Subcutaneous abdominal adipose tissue (tissue), 5 donors: ENCODE data around the gene TUBAL3.

ENCODE experiments used
- H3K27ac ChIP-seq: one replicate; pipeline ENCODE4 v1.7.0; 2013; ENCODE audit warnings: low read depth, mild to moderate bottlenecking, inconsistent platforms, low read length, moderate library complexity
- H3K27me3 ChIP-seq, 5 donors: one replicate each; pipeline ENCODE4 v1.7.0; 2013; ENCODE audit warnings: low read length in 5 of 5, inconsistent platforms in 1 of 5; ENCODE audit not compliant: control insufficient read depth in 5 of 5, insufficient read depth in 4 of 5
- H3K36me3 ChIP-seq, 5 donors: one replicate each; pipeline ENCODE4 v1.7.0; 2013; ENCODE audit warnings: low read length in 5 of 5; ENCODE audit not compliant: control insufficient read depth in 5 of 5, insufficient read depth in 5 of 5
- H3K4me1 ChIP-seq, 5 donors: one replicate each; pipeline ENCODE4 v1.7.0; 2013; ENCODE audit warnings: low read length in 5 of 5, mild to moderate bottlenecking in 3 of 5, moderate library complexity in 1 of 5; ENCODE audit not compliant: control insufficient read depth in 5 of 5, insufficient read depth in 5 of 5
- H3K4me3 ChIP-seq, 5 donors: one replicate each; pipeline ENCODE4 v1.7.0; 2013; ENCODE audit warnings: low read length in 5 of 5, low read depth in 1 of 5
- H3K9ac ChIP-seq, 5 donors: one replicate each; pipeline ENCODE4 v1.7.0; 2013; ENCODE audit warnings: low read length in 5 of 5, mild to moderate bottlenecking in 4 of 5, moderate library complexity in 3 of 5
- H3K9me3 ChIP-seq, 5 donors: one replicate each; pipeline ENCODE4 v1.7.0; 2013; ENCODE audit warnings: low read length in 5 of 5; ENCODE audit not compliant: control insufficient read depth in 5 of 5
- donor health status: healthy.
- donor health status: healthy.
- donor health status: healthy.
- donor health status: healthy.
- donor health status: healthy.

Gene TUBAL3

GRCh38 chr10:5406918-5407317 is 2.3 kb upstream of the TUBAL3 start:
- Histone ChIP-seq H3K36me3 (no peaks in the 10 kb centered on the region), H3K9ac (no peak overlapping the region), H3K27ac (no peak overlapping the region), H3K9me3 (peaks cover 0 to 9% (median 0%) of the 10 kb centered on the region in 5 donors), H3K4me1 (peaks cover 0 to 3% (median 1%) of the 10 kb centered on the region in 5 donors), H3K4me3 (no peak overlapping the region), H3K27me3 (no peaks in the 10 kb centered on the region)

DNA sequence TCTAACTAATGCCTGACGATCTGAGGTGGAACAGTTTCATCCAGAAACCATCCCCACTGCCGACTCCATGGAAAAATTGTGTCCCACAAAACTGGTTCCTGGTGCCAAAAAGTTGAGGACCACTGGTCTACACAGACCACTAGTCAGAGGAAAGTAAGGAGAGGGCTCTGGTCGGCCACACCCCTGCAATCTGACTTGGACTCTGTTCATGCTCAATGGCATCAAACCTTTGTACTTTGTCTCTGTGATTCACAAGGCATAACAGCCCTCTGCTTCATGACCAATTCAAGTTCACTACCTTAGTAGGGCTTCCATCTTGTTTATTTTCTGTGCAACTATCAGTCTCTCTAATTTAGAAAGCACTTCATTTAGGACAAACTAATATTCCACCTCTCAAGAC is 1.8 kb downstream of the TUBAL3 start:
- H3K27me3 ChIP-seq, result peaks cover 0 to 3% (median 0%) of the 10 kb centered on the region in 5 donors
- H3K9ac ChIP-seq, result no peak overlapping the region
- H3K36me3 ChIP-seq, result no peaks in the 10 kb centered on the region
- H3K4me3 ChIP-seq, result no peak overlapping the region
- no peaks in the 10 kb centered on the region for H3K4me1 ChIP-seq
- H3K9me3 ChIP-seq, result no peaks in the 10 kb centered on the region
- H3K27ac ChIP-seq, result no peak overlapping the region

DNA sequence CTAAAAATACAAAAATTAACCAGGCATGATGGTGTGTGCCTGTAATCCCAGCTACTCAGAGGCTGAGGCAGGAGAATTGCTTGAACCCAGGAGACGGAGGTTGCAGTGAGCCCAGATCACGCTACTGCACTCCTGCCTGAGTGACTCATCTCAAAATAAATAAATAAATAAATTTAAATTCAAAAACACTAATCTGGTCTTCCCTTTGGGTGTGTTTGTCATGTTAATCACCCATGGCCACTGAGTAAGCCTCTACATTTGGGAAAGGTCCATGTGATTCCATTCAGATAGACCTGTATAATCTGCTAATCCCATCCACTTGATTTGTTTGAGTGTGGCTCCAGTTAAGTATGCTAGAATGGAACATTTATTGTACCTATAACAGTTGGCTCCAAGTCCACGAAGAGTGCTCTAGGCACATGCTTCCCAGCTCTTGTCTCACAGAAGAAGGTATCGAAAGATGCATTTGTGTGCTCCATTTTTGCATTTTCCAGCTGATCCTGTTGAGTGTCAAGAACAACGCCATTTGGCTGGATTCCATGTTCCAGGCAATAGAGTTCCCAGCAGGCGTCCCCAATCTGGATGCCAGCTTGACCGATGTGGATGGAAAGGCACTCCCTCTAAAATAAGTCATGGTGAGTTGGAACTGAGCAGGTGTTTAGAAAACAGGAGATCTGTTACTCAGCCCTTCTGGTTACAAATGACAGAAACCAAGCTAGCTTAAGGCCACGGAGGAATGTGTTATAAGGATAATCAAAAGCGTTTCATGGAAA is 4.0 kb downstream of the TUBAL3 start:
- Histone ChIP-seq H3K27me3 (peaks cover 0 to 3% (median 0%) of the 10 kb centered on the region in 5 donors), H3K36me3 (no peaks in the 10 kb centered on the region), H3K4me3 (no peak overlapping the region), H3K4me1 (no peaks in the 10 kb centered on the region), H3K9ac (no peak overlapping the region), H3K27ac (no peak overlapping the region), H3K9me3 (no peaks in the 10 kb centered on the region)

DNA sequence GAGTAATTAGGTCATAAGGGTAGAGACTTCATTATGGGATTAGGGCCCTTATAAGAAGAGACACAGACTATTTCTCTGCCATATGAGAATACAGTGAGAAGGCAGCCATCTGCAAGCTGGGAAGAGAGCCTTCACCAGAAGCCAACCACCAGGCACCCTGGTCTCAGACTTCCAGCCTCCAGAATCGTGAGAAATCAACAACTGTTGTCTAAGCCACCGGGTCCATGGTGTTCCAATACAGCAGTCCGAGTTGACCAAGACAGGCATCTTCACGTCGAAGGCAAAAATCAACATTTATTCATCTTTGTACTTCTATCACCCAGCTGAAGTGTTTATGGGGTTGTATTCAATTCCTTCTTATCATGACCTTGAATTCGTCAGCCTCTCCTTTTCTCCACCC is 5.3 kb downstream of the TUBAL3 start:
- Histone ChIP-seq H3K4me1 (no peaks in the 10 kb centered on the region), H3K9me3 (no peaks in the 10 kb centered on the region), H3K36me3 (no peaks in the 10 kb centered on the region), H3K27me3 (peaks cover 0 to 3% (median 0%) of the 10 kb centered on the region in 5 donors), H3K27ac (no peak overlapping the region), H3K9ac (no peak overlapping the region), H3K4me3 (no peak overlapping the region)

DNA sequence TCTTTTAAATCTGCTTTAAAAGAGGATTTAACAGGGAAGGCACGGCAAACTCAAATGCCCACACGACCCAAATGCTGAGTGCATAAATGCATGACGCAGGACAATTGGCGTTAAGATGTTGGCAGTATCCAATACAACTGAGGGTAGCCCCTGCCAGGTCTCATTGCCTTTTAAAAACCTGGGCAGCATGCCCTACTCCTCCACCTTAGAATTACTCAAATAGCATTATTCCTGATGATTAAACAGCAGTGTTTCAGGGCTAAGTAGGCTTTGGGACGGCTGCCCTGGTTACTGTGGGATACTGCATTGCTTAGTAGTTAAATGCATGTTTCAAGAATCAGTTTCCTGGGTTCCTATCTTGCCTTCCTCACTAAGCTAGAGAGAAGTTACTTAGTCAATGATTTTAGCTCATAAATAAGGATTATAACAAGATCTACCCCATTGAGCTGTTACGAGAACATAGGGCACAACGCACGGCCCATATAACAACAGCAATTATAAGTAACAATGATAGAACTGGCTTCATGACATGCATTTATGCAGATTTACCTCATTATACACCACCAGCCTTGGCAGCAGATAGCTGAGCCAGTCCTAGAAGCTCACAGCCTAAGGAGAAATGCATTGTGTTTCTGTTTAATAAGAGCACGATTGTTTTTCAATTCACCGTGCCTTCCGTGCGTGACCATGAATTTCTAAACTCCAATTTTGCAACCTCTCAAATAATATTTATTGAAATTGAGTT is 7.9 kb downstream of the TUBAL3 start:
- peaks cover 0 to 3% (median 0%) of the 10 kb centered on the region in 5 donors for H3K27me3 ChIP-seq
- no peak overlapping the region for H3K4me3 ChIP-seq
- no peak overlapping the region for H3K27ac ChIP-seq
- H3K9ac ChIP-seq, result no peak overlapping the region
- H3K36me3 ChIP-seq, result no peaks in the 10 kb centered on the region
- no peaks in the 10 kb centered on the region for H3K4me1 ChIP-seq
- H3K9me3 ChIP-seq, result peaks cover under 1 to 10% (median 5%) of the 10 kb centered on the region in 5 donors

DNA sequence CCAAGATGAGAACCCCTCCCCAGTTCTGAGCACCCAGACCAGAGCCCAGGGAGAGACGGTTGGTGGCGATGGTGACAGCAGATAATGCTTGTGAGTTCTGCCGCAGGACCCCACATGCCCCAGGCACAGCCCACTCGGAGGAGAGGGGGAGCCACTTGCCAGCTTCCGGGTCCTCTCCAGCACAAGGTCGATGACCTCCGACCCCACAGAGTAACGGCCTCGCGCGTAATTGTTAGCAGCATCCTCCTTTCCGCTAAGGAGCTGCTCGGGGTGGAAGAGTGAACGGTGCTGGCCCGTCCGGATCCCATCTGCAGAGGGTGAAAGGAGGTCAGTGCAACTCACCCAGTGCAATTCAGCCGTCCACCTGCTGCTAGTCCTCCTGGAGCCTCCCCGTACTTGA is 9.5 kb downstream of the TUBAL3 start:
- no peaks in the 10 kb centered on the region for H3K36me3 ChIP-seq
- H3K27me3 ChIP-seq, result no peaks in the 10 kb centered on the region
- no peak overlapping the region for H3K4me3 ChIP-seq
- H3K4me1 ChIP-seq, result no peaks in the 10 kb centered on the region
- no peak overlapping the region for H3K9ac ChIP-seq
- peaks cover 5 to 24% (median 17%) of the 10 kb centered on the region in 5 donors for H3K9me3 ChIP-seq
- H3K27ac ChIP-seq, result no peak overlapping the region

- Histone ChIP-seq H3K27ac (no peak overlapping the region), H3K9me3 (peaks cover 7 to 37% (median 28%) of the 10 kb centered on the region in 5 donors), H3K27me3 (no peaks in the 10 kb centered on the region)
Observed at GRCh38 chr10:5393529-5393928, 11.1 kb downstream of the TUBAL3 start.

GRCh38 chr10:5391790-5392189 is 12.8 kb downstream of the TUBAL3 start:
- Histone ChIP-seq H3K4me1 (no peaks in the 10 kb centered on the region), H3K9me3 (peaks cover 7 to 39% (median 28%) of the 10 kb centered on the region in 5 donors), H3K36me3 (no peaks in the 10 kb centered on the region), H3K27ac (no peak overlapping the region), H3K4me3 (no peak overlapping the region), H3K27me3 (no peaks in the 10 kb centered on the region), H3K9ac (no peak overlapping the region)

More at GRCh38 chr10:5393529-5393928, 11.1 kb downstream of the TUBAL3 start:
- H3K9ac ChIP-seq, result no peak overlapping the region
- H3K4me1 ChIP-seq, result no peaks in the 10 kb centered on the region
- no peaks in the 10 kb centered on the region for H3K36me3 ChIP-seq
- no peak overlapping the region for H3K4me3 ChIP-seq

GRCh38 chr10:5390607-5391205 is 13.9 kb downstream of the TUBAL3 start:
- H3K36me3 ChIP-seq, result no peaks in the 10 kb centered on the region
- peaks cover 7 to 39% (median 28%) of the 10 kb centered on the region in 5 donors for H3K9me3 ChIP-seq
- no peak overlapping the region for H3K4me3 ChIP-seq
- no peak overlapping the region for H3K27ac ChIP-seq
- no peaks in the 10 kb centered on the region for H3K27me3 ChIP-seq
- no peak overlapping the region for H3K9ac ChIP-seq
- no peaks in the 10 kb centered on the region for H3K4me1 ChIP-seq

DNA sequence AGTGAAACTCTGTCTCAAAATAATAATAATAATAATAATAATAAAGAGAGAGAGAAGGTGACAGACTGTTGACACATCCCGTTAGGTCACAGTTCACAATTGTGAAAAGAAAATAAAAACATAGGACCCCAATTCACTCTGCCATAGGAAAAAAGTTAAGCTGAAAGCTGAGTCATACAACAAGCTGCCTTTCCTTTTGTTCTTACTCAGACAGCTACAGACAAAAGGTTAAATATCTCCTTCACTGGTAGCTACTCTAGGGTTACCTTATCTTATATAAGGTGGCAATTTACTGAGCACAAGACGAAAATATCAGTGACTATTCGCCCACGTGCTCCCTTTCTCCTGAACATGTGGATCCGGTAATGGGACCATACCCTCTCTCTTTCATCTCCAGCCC is 17.5 kb downstream of the TUBAL3 start:
- Histone ChIP-seq H3K4me1 (no peaks in the 10 kb centered on the region), H3K9ac (no peak overlapping the region), H3K27ac (no peak overlapping the region), H3K27me3 (no peaks in the 10 kb centered on the region), H3K9me3 (peaks cover 7 to 36% (median 28%) of the 10 kb centered on the region in 5 donors), H3K36me3 (no peaks in the 10 kb centered on the region), H3K4me3 (no peak overlapping the region)
